GM19099 (cell line): ENCODE results near the gene HADHB.
A peak's percentile ranks its signal among the peaks of the same experiment; 100 is the strongest.

Experiments used
- POLR2A ChIP-seq: IDR thresholded peaks from 3 replicates; pipeline ENCODE4 v1.6.1; 2011; ENCODE audit warnings: low read depth; ENCODE audit not compliant: insufficient read length; ENCODE audit errors: extremely low read depth

Gene HADHB

GRCh38 chr2:26276484-26277227, 31.9 kb downstream of the HADHB start:
- no peak for TF ChIP-seq POLR2A

- no peak for TF ChIP-seq POLR2A
Measured at GRCh38 chr2:26279886-26280285, 35.1 kb downstream of the HADHB start.

GRCh38 chr2:26281226-26281625, 36.5 kb downstream of the HADHB start:
- TF ChIP-seq POLR2A = no peak

- TF ChIP-seq POLR2A = no peak
Measured at GRCh38 chr2:26283606-26284005, 38.9 kb downstream of the HADHB start.

- TF ChIP-seq POLR2A = no peak
Measured at GRCh38 chr2:26284132-26284531, 39.4 kb downstream of the HADHB start.

- TF ChIP-seq POLR2A = no peak
Measured at GRCh38 chr2:26285931-26286330, 41.2 kb downstream of the HADHB start.

GRCh38 chr2:26290001-26290400, 45.3 kb downstream of the HADHB start:
- no peak for TF ChIP-seq POLR2A

- no peak for TF ChIP-seq POLR2A
Measured at GRCh38 chr2:26292646-26293045, 47.9 kb downstream of the HADHB start.

- TF ChIP-seq POLR2A = no peak
Measured at GRCh38 chr2:26295511-26295910, 50.8 kb downstream of the HADHB start.

- no peak for TF ChIP-seq POLR2A
Measured at GRCh38 chr2:26297061-26297460, 52.3 kb downstream of the HADHB start.

- no peak for TF ChIP-seq POLR2A
Measured at GRCh38 chr2:26298286-26298637, 53.5 kb downstream of the HADHB start.

- TF ChIP-seq POLR2A = peak; percentile 24
Measured at GRCh38 chr2:26298638-26299393, 54.1 kb downstream of the HADHB start.

GRCh38 chr2:26299471-26300101, 54.8 kb downstream of the HADHB start:
- peak; percentile 4 for TF ChIP-seq POLR2A

GRCh38 chr2:26300234-26300925, 55.6 kb downstream of the HADHB start:
- TF ChIP-seq POLR2A = no peak

GRCh38 chr2:26302846-26303245, 58.1 kb downstream of the HADHB start:
- no peak for TF ChIP-seq POLR2A
